Measurements from ENCODE around the gene ZSCAN32.

GRCh38 chr16:3355589-3355988, 45.2 kb downstream of the ZSCAN32 start, which contains the start of gene OR2C1:
- no peak for TF ChIP-seq CTCF (IDR thresholded peaks at IDR 0.05; ENCODE audit: insufficient read depth, low read depth, low read length)
- no peak for TF ChIP-seq EZH2 (IDR thresholded peaks at IDR 0.05; ENCODE audit: insufficient read depth, low read length)

Data from astrocyte (in vitro differentiated cells and primary cell).